ENCODE results near the gene SHC3. TPM values are rescaled to one million over a fixed set of nuclear protein-coding genes. Genes with fewer than 3 reads are reported as not detected.

The SHC3 gene
- total and polyA plus RNA-seq, 9 of the 15 experiments (the other 6 are each of a cell fraction or from before 2014, with no cell fraction given): not detected

DNA sequence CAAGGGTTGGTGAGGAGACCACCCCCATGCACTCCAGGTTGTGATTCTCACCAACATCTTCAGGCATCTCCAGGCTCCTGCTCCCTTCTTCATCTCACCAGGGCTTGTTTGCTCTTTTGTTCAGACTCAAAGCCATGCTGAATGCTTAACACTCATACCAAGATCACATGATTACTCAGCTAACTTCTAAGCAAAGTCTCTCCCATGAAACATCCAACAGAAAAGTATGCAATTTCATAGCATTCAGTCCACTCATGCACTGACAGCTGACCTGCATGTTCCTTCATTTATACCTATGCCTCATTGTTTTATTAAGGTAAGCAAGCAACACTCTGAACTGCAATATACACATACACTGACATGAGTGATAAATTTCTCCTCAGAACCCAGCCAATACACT, 69.0 kb downstream of the SHC3 start:
- Histone ChIP-seq H3K9me3 (replicated peaks; ENCODE audit: control insufficient read depth, insufficient read depth, low read depth, low read length) (no peaks in the 10 kb centered on the region), H2AFZ (ENCODE audit: low read depth, low read length) (no peak overlapping the region), H3K79me2 (ENCODE audit: control insufficient read depth, insufficient read depth, low read length) (no peaks in the 10 kb centered on the region), H3K9me1 (ENCODE audit: control insufficient read depth, insufficient read depth, low read length) (no peaks in the 10 kb centered on the region), H3K27ac (ENCODE audit: extremely low read depth, low read depth, low read length) (no peak overlapping the region), H3K4me1 (replicated peaks in 1 of 2; ENCODE audit: control insufficient read depth in 2 of 2, insufficient read depth in 2 of 2, low read length in 2 of 2) (no peaks in the 10 kb centered on the region), H4K20me1 (replicated peaks; ENCODE audit: control insufficient read depth, insufficient read depth, low read length) (no peaks in the 10 kb centered on the region), H3K9ac (ENCODE audit: insufficient read depth in 1 of 2, low read depth in 2 of 2, low read length in 2 of 2) (no peak overlapping the region), H3K36me3 (ENCODE audit: control insufficient read depth, insufficient read depth, low read length) (no peaks in the 10 kb centered on the region), H3K27me3 (ENCODE audit: control insufficient read depth in 2 of 2, insufficient read depth in 2 of 2, low read length in 2 of 2) (no peaks in the 10 kb centered on the region), H3K4me2 (ENCODE audit: insufficient read depth, low read length) (no peak overlapping the region), H3K4me3 (no peak overlapping the region)
- ChIA-PET POLR2A (no interaction called here), CTCF (ENCODE audit: low intra/inter-chr PET ratio) (no interaction called here)
- no peak for FAIRE-seq
- no peak for TF ChIP-seq PHB2 (IDR thresholded peaks at IDR 0.05; ENCODE audit: low read depth)
- TF ChIP-seq JUN (IDR thresholded peaks at IDR 0.05; ENCODE audit: borderline replicate concordance, low read depth, low read length): no peak
- TF ChIP-seq JUN (CRISPR knock-in tag; IDR thresholded peaks at IDR 0.05; ENCODE audit: borderline replicate concordance): no peak
- TF ChIP-seq MECOM (CRISPR knock-in tag; IDR thresholded peaks at IDR 0.05): no peak
- no peak for TF ChIP-seq MED1 (CRISPR knock-in tag; IDR thresholded peaks at IDR 0.05; ENCODE audit: borderline replicate concordance)
- TF ChIP-seq, protein P1, sequence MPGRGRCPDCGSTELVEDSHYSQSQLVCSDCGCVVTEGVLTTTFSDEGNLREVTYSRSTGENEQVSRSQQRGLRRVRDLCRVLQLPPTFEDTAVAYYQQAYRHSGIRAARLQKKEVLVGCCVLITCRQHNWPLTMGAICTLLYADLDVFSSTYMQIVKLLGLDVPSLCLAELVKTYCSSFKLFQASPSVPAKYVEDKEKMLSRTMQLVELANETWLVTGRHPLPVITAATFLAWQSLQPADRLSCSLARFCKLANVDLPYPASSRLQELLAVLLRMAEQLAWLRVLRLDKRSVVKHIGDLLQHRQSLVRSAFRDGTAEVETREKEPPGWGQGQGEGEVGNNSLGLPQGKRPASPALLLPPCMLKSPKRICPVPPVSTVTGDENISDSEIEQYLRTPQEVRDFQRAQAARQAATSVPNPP (IDR thresholded peaks at IDR 0.05; ENCODE audit: borderline replicate concordance, insufficient read depth, insufficient read length): no peak
- in situ Hi-C loops (cut with MboI) (no loop called here), intact Hi-C loops (cut with micrococcal nuclease) (no loop called here)
- ATAC-seq: no peak
- no TSS peak for BruUV-seq (replicated peaks)
- DNase-seq (ENCODE audit: extremely low read depth in 1 of 4, low spot score in 3 of 4): no peak

DNA sequence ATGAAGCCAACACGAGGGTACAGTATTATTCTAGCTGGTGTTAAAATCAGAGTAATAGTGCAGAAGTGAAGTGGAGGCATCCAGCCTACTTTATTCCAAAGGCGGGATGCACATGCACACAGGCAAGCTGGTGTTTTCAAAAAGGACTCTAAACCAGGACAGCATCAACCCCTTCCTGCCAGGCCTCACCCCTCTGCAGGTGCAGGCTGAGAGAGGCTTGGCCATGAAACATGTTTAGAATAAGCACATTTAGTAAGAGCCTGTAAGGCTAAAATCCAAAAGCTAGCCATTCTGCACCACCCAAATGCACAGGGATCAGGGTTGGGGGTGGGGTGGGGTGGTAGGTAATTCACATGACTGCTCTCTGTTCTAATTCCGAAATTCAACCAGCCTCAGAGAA, 71.2 kb downstream of the SHC3 start:
- in situ Hi-C loops (cut with MboI) (no loop called here), intact Hi-C loops (cut with micrococcal nuclease) (no loop called here)
- H3K9me3 ChIP-seq (replicated peaks; ENCODE audit: control insufficient read depth, insufficient read depth, low read depth, low read length): no peaks in the 10 kb centered on the region
- no peaks in the 10 kb centered on the region for H4K20me1 ChIP-seq (replicated peaks; ENCODE audit: control insufficient read depth, insufficient read depth, low read length)
- 0% methylated on average over 3 of the region's 3 CpGs for WGBS (ENCODE audit: insufficient coverage, low coverage, missing lambda C conversion rate)
- H3K27me3 ChIP-seq (ENCODE audit: control insufficient read depth in 2 of 2, insufficient read depth in 2 of 2, low read length in 2 of 2): no peaks in the 10 kb centered on the region
- no peak overlapping the region for H3K27ac ChIP-seq (ENCODE audit: extremely low read depth, low read depth, low read length)
- H3K4me3 ChIP-seq: no peak overlapping the region
- FAIRE-seq (no peak), ATAC-seq (no peak), DNase-seq (ENCODE audit: extremely low read depth in 1 of 4, low spot score in 3 of 4) (no peak)
- H3K4me2 ChIP-seq (ENCODE audit: insufficient read depth, low read length): no peak overlapping the region
- H3K9ac ChIP-seq (ENCODE audit: insufficient read depth in 1 of 2, low read depth in 2 of 2, low read length in 2 of 2): no peak overlapping the region
- H3K79me2 ChIP-seq (ENCODE audit: control insufficient read depth, insufficient read depth, low read length): no peaks in the 10 kb centered on the region
- H3K4me1 ChIP-seq (replicated peaks in 1 of 2; ENCODE audit: control insufficient read depth in 2 of 2, insufficient read depth in 2 of 2, low read length in 2 of 2): no peaks in the 10 kb centered on the region
- no TSS peak for BruUV-seq (replicated peaks)
- no peaks in the 10 kb centered on the region for H3K9me1 ChIP-seq (ENCODE audit: control insufficient read depth, insufficient read depth, low read length)
- no peaks in the 10 kb centered on the region for H3K36me3 ChIP-seq (ENCODE audit: control insufficient read depth, insufficient read depth, low read length)
- CTCF ChIA-PET (ENCODE audit: low intra/inter-chr PET ratio): no interaction called here
- POLR2A ChIA-PET: no interaction called here
- no peak overlapping the region for H2AFZ ChIP-seq (ENCODE audit: low read depth, low read length)
- TF ChIP-seq, protein P2, sequence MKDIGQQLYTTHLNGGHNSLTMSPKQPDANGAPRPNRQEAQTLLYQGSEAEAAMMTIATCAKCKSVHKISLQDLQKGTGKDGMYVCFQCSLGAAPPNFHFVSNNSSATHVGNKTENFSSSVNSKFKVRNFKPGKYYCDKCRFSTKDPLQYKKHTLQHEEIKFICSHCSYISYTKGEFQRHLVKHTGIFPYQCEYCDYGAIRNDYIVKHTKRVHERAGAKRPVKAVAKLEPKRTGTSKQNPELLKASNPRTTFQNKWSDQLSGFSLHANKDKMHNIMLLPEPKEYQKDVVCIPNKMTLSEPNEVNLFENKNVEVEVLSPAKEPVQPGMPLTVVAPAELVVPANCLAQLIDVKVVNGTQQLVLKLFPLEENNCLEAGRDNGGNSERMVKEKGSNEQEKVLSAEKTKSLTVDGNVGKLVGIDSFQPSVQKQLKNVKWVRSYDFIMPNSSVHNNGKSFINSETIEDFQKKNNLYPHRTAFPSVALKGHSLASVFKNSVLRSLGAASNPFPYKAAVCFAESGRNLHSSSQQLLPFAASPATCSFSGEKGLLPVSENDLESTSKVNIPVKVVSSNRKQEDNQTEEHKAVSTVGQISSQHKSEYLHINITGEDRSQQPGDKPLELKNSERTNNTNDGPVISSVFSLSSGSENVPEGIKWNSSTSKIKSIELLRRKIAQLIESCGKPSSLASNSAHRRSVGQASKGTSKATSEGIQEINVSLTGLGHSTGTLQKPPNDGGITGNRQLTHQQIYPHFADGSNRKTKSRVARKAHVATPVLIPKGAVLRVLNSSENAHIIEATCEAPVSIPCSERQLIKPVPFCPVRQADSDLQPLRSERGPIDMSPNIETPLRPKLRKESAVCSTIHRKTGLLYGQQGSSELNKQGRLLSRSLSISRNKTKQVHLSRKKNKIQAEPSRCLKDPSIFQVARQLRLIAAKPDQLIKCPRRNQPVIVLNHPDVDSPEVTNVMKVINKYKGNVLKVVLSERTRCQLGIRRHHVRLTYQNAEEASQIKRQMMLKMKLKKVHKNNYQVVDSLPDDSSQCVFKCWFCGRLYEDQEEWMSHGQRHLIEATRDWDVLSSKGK (CRISPR knock-in tag; IDR thresholded peaks at IDR 0.05): no peak
- TF ChIP-seq HNRNPK (IDR thresholded peaks at IDR 0.05; ENCODE audit: low read depth, low read length, poor library complexity, severe bottlenecking) (no peak), TCF15 (CRISPR knock-in tag; IDR thresholded peaks at IDR 0.05) (no peak), USF1 (CRISPR knock-in tag; IDR thresholded peaks at IDR 0.05) (no peak), GATAD2A (IDR thresholded peaks at IDR 0.05) (no peak)
